ENCODE results near the gene PPHLN1.

PPHLN1 gene

GRCh38 chr12:42482041-42482747 is 156.2 kb downstream of the PPHLN1 start:
- H3K27ac ChIP-seq, result no peak overlapping the region
- TF ChIP-seq CTCF (IDR thresholded peaks at IDR 0.05) (no peak), ZFX (IDR thresholded peaks at IDR 0.05; ENCODE audit: borderline replicate concordance) (no peak)

- no peak for TF ChIP-seq ZFX (IDR thresholded peaks at IDR 0.05; ENCODE audit: borderline replicate concordance)
- TF ChIP-seq CTCF (IDR thresholded peaks at IDR 0.05), result peak; percentile 100
- no peak overlapping the region for H3K27ac ChIP-seq
Observed at GRCh38 chr12:42482748-42483520, 157.0 kb downstream of the PPHLN1 start.

- no peak overlapping the region for H3K27ac ChIP-seq
- TF ChIP-seq CTCF (IDR thresholded peaks at IDR 0.05), result no peak
- no peak for TF ChIP-seq ZFX (IDR thresholded peaks at IDR 0.05; ENCODE audit: borderline replicate concordance)
Observed at GRCh38 chr12:42483521-42483790, 157.5 kb downstream of the PPHLN1 start.

DNA sequence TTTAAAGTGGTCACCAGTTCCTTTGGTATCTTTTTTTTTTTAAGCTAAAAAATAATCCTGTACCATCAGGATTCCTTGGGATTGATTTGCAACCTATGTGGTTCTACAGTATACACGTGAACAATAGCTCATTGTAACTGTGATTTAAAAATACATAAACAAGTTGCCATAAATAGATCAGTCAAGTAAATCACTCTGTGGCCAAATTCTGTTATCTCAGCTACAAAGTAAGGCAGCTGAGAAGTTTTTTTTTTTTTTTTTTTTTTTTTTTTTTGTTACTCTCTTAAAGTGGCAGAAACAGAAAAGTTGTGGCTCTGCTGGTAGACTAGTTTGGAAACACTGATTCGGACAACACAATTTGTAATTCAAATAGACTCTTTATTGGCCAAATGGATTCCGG is 159.0 kb downstream of the PPHLN1 start:
- H3K27ac ChIP-seq, result no peak overlapping the region
- TF ChIP-seq ZFX (IDR thresholded peaks at IDR 0.05; ENCODE audit: borderline replicate concordance), result no peak

GRCh38 chr12:42485823-42486222 is 159.9 kb downstream of the PPHLN1 start:
- TF ChIP-seq ZFX (IDR thresholded peaks at IDR 0.05; ENCODE audit: borderline replicate concordance) (no peak), CTCF (IDR thresholded peaks at IDR 0.05) (no peak)
- no peak overlapping the region for H3K27ac ChIP-seq

GRCh38 chr12:42486407-42486806 is 160.4 kb downstream of the PPHLN1 start:
- H3K27ac ChIP-seq, result no peak overlapping the region
- TF ChIP-seq CTCF (IDR thresholded peaks at IDR 0.05), result no peak

- H3K27ac ChIP-seq, result no peak overlapping the region
- TF ChIP-seq ZFX (IDR thresholded peaks at IDR 0.05; ENCODE audit: borderline replicate concordance) (no peak), CTCF (IDR thresholded peaks at IDR 0.05) (no peak)
Observed at GRCh38 chr12:42490261-42490842, 164.4 kb downstream of the PPHLN1 start.

All from 22Rv1 (cell line).